Effector memory CD8-positive, alpha-beta T cell (primary cell): ENCODE measurements around the gene ARID1B.

Experiments used
- ATAC-seq: fragments of 150-1000 bp; cut with Tn5 transposase; replicated peaks from 2 replicates; pipeline ENCODE4 v1.10.0; 2021; ENCODE audit warnings: mild to moderate bottlenecking, moderate library complexity
- DNase-seq, 3 experiments: peaks; one replicate each; pipeline ENCODE4 v3.0.0; 2021
- H3K27ac Mint-ChIP-seq, 2 donors: one replicate each; pipeline ENCODE4 v1.8.0; 2022; ENCODE audit warnings: mild to moderate bottlenecking in 2 of 2, mixed read lengths in 2 of 2, moderate library complexity in 2 of 2
- H3K27me3 Mint-ChIP-seq, 2 donors: one replicate each; pipeline ENCODE4 v1.8.0; 2022; ENCODE audit warnings: mixed read lengths in 2 of 2
- H3K36me3 Mint-ChIP-seq: one replicate; pipeline ENCODE4 v1.8.0; 2022; ENCODE audit warnings: mild to moderate bottlenecking, moderate library complexity, mixed read lengths; ENCODE audit not compliant: insufficient read depth
- H3K4me1 Mint-ChIP-seq, 2 donors: one replicate each; pipeline ENCODE4 v1.8.0; 2022; ENCODE audit warnings: low read depth in 2 of 2, mixed read lengths in 2 of 2
- H3K4me3 Mint-ChIP-seq, 2 donors: one replicate each; pipeline ENCODE4 v1.8.0; 2022; ENCODE audit warnings: mild to moderate bottlenecking in 2 of 2, mixed read lengths in 2 of 2, moderate library complexity in 2 of 2
- H3K9me3 Mint-ChIP-seq, 2 donors: one replicate each; pipeline ENCODE4 v1.8.0; 2022; ENCODE audit warnings: mixed read lengths in 2 of 2

The ARID1B gene

DNA sequence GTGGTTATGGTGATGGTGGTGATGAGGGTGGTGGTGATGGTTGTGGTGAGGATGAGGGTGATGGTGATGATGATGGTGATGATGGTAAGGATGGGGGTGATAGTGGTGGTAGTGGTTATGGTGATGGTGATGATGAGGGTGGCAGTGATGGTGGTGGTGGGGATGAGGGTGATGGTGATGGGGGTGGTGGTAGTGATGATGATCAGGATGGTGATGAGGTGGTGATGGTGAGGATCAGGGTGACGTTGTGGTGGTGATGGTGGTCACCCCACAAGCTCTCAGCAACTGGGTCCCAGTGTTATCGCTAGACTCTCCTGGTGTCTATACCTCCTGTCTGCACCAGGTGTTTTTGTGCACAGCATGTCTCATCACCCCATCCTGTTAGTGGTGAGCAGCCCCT is 461.2 kb downstream of the ARID1B start:
- Mint-ChIP-seq H3K36me3 (peaks cover 15% of the 10 kb centered on the region), H3K9me3 (peaks cover 3 to 8% of the 10 kb centered on the region in 2 donors), H3K27ac (peak overlapping the region; percentile 9 to 80), H3K4me1 (peaks cover 19 to 23% of the 10 kb centered on the region in 2 donors), H3K27me3 (peaks cover 16 to 48% of the 10 kb centered on the region in 2 donors), H3K4me3 (peak overlapping the region; percentile 0 to 2)
- DNase-seq (peak in 1 of 3 experiments; percentile 14), ATAC-seq (peak; percentile 40)

DNA sequence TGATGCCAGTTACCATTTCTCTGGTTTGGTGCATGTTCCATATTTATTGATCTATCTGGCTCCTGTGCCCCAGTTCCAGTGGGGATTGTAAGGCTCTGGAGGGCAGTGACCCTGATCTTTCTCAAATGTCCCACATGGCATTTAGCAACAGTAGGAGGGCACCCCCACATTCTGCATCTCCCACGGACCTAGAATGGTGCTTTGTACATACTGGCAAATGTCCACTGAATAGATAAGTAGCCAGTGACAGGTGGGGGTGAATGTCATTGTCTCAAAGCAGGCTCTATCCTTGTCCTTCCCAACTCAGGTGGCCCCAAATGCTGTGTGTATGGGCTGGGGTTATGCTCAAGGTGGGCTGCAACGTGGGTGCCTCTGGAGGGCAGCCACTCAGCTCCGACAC is 462.0 kb downstream of the ARID1B start:
- Mint-ChIP-seq H3K4me3 (no peak overlapping the region), H3K4me1 (peaks cover 19 to 23% of the 10 kb centered on the region in 2 donors), H3K27ac (no peak overlapping the region), H3K27me3 (peaks cover 16 to 48% of the 10 kb centered on the region in 2 donors), H3K9me3 (peaks cover 3 to 8% of the 10 kb centered on the region in 2 donors), H3K36me3 (peaks cover 15% of the 10 kb centered on the region)
- ATAC-seq (no peak), DNase-seq (no peak)

DNA sequence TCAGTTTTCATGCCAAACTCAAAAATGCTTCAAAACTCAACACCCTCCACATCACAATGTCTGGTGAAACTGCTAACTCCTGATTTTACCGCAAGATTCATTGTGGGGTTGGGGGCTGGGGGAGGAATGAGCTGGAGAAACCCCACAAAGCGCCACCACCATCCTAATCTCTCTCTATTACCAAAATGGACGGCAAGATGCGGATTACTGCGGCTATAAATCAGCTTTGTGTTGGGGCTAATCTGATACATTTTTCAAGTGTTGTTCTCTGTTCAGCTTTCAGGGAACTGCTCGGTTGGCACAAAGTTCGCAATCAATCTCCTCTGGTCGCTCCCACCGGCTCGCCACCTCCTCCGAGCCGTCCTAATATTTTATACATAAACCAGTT is 462.5 kb downstream of the ARID1B start:
- Mint-ChIP-seq H3K36me3 (peaks cover 15% of the 10 kb centered on the region), H3K4me1 (peaks cover 18 to 23% of the 10 kb centered on the region in 2 donors), H3K27me3 (peaks cover 18 to 48% of the 10 kb centered on the region in 2 donors), H3K27ac (no peak overlapping the region), H3K4me3 (no peak overlapping the region), H3K9me3 (peaks cover 3 to 8% of the 10 kb centered on the region in 2 donors)
- DNase-seq (no peak), ATAC-seq (no peak)

DNA sequence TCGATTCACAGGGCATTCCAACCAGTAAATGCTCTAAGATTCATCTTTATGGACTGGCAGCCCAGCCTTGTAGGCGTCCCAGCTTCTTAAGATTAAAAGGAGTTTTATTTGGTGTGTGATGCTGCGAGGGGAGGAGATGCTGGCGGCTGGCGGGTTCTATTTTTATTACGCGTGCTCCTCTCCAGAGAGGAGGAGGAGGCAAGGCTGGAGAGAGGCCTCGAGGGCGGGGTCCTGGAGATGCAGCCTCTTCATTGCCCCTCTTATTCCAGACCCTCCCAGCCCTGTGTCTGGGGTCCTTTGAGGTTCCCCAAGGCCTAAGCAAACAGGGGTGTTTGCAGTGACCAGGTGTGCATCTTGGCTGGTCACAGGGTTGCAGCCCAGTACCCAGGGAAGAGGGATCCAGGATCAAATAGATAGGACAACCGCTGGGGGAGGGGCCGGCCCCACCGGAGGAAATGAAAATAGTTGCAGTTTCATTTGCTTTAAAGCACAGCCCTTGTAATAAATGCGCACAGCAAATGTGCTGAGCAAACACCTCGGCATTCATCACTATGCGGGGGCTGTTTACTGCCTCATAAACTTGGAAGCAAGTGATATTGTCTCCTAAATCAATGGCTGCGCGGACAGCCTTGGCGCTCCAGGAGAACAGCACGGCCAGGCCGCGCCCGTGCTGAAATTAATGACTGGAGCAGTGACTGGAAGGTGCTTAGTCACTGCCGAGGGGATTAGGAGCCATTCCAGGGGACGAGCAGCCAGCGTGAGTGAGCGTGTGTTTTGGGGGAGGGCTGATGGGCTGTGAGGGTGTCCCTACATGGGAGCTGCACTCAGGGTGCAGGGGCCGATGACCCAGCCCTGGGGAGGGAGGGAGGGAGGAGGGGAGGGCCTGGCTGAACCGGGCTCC is 463.1 kb downstream of the ARID1B start:
- Mint-ChIP-seq H3K36me3 (peaks cover 14% of the 10 kb centered on the region), H3K4me1 (peaks cover 14 to 21% of the 10 kb centered on the region in 2 donors), H3K4me3 (peak overlapping the region in 1 of 2 donors; percentile 13), H3K27ac (no peak overlapping the region), H3K9me3 (peaks cover 3 to 8% of the 10 kb centered on the region in 2 donors), H3K27me3 (peaks cover 21 to 42% of the 10 kb centered on the region in 2 donors)
- no peak for DNase-seq
- ATAC-seq, result no peak

DNA sequence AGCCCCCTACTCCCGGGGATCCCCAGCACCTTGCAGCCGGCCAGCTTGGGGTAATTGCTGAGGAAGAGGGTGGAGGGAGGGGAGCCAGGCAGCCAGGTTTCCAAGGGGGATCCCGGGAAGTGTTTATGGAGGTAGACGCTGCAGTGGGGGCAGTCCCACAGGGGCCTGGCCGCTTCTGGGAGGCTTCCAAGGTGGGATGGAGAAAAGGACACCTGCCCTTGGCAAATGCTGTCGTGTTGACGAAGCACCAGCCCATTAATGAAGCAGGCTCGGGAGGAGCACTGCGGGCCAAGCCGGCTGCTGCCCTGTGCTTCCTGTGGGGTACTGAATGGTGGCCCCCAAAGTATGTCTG is 463.8 kb downstream of the ARID1B start:
- Mint-ChIP-seq H3K9me3 (peaks cover 3 to 8% of the 10 kb centered on the region in 2 donors), H3K4me1 (peaks cover 9 to 16% of the 10 kb centered on the region in 2 donors), H3K4me3 (no peak overlapping the region), H3K36me3 (peaks cover 10% of the 10 kb centered on the region), H3K27me3 (peaks cover 21 to 35% of the 10 kb centered on the region in 2 donors), H3K27ac (no peak overlapping the region)
- no peak for ATAC-seq
- no peak for DNase-seq

DNA sequence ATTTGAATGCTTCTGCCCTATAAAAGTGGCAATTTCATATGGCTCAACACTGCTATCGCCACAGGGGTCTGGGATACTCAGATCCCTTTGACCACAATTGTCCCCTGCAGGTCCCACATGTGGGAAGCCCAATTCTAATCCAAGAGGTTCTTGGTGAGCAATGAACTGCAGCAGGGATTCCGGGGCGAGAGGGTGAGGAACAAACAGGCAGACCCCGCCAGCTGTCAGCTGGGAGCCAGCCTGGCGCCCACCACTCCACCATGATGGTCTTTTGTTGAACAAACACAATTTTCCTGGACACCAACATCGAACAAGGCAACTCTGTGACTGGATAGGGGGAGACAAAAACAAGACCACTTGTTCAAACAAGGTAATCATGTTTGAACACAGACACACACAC is 465.6 kb downstream of the ARID1B start:
- Mint-ChIP-seq H3K4me3 (no peak overlapping the region), H3K9me3 (peaks cover 3 to 8% of the 10 kb centered on the region in 2 donors), H3K27ac (no peak overlapping the region), H3K4me1 (peaks cover 4 to 8% of the 10 kb centered on the region in 2 donors), H3K27me3 (peaks cover 21 to 34% of the 10 kb centered on the region in 2 donors), H3K36me3 (peaks cover 10% of the 10 kb centered on the region)
- DNase-seq (no peak), ATAC-seq (no peak)

DNA sequence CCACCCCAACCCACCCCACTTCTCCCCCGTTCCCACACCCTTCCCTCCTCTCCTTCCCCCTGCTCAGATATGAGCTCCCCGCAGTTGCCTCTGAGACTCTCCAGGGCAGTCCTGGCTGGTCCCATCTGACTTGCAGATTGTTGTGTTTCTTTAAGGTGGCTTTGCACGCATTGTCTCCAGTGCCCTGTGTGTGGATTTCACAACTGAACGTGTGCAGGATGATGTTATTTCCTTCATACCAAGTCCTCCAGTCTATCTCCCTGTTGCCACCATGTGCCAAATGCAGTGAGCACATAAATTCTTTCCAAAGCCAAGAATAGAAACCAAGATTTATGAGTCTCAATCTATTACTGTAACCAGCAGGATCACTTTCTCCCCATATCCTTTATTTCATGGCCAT is 467.0 kb downstream of the ARID1B start:
- Mint-ChIP-seq H3K9me3 (peaks cover 0 to 2% of the 10 kb centered on the region in 2 donors), H3K36me3 (peaks cover 3% of the 10 kb centered on the region), H3K4me1 (peaks cover 0 to 4% of the 10 kb centered on the region in 2 donors), H3K27me3 (peaks cover 21 to 36% of the 10 kb centered on the region in 2 donors), H3K27ac (no peak overlapping the region), H3K4me3 (no peak overlapping the region)
- DNase-seq (no peak), ATAC-seq (no peak)

DNA sequence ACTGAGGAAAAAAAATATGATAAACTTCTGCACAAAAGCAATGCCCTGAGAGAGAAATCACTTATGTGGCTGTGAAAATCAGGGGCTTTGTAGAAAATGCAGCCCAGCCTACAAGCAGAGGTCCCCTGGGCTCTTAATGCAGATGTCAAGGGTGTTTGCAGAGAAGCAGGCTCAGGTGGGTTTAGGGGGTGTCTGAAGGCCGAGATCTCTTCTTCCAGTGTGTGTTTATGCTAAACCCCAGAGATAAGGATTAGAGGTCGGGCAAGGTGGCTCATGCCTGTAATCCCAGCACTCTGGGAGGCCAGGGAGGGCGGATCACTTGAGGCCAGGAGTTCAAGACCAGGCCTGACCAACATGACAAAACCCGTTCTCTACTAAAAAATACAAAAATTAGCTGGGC is 467.6 kb downstream of the ARID1B start:
- no peak overlapping the region for H3K4me3 Mint-ChIP-seq
- DNase-seq, result no peak
- H3K4me1 Mint-ChIP-seq, result peaks cover 0 to 4% of the 10 kb centered on the region in 2 donors
- peaks cover 21 to 42% of the 10 kb centered on the region in 2 donors for H3K27me3 Mint-ChIP-seq
- ATAC-seq, result no peak
- H3K36me3 Mint-ChIP-seq, result no peaks in the 10 kb centered on the region
- H3K9me3 Mint-ChIP-seq, result peaks cover 0 to 2% of the 10 kb centered on the region in 2 donors
- no peak overlapping the region for H3K27ac Mint-ChIP-seq

DNA sequence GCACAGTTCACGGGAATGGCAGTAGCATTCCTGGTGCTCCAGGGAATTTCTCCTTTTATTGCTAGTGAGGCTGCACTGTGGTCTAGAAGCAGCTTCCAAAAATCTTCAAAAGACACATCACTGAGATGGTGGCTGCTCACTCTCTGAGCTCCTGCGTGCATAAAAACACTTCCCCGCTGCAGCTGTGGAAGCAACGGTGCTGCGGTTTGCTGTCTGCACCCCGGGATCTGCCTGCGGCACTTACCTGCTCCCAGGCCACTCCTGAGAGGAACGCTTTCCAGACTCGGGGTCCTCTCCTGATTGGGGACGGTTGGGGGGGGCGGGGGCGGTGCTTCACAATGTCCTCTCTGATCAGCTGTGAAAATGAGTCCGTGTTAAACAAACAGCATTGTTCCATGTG is 468.3 kb downstream of the ARID1B start:
- Mint-ChIP-seq H3K36me3 (no peaks in the 10 kb centered on the region), H3K4me1 (peaks cover 0 to 4% of the 10 kb centered on the region in 2 donors), H3K27me3 (peaks cover 27 to 48% of the 10 kb centered on the region in 2 donors), H3K27ac (no peak overlapping the region), H3K4me3 (no peak overlapping the region), H3K9me3 (peaks cover 0 to 2% of the 10 kb centered on the region in 2 donors)
- DNase-seq (no peak), ATAC-seq (no peak)

DNA sequence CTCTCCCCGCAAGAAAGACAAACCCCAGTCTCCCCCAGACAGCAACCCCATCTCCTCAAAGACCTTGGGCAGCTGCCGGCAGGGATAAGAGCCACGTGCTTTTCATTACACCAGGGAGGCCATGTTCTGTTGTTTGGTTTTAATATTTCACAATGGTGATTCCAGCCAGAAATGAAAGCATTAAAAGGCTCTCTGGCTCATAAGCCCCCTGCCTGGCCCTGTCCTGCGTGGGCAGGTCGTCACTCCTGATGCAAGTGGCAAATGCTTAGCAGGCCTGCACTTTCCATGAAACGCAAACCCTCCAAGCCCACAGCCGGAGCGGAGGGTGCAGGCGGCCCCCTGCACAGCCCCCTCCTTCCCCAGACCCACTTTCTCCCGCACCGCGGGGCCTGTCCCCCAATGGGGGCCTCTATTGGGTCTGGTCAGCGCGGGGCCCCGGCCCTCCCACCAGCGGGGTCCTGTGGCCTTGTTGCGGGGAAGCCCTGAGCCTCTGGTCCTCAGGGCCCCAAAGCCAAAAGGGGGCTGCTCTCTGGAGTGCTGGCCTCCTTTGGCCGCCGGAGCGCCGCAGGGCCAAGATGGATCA is 469.0 kb downstream of the ARID1B start:
- Mint-ChIP-seq H3K4me3 (no peak overlapping the region), H3K4me1 (peaks cover 0 to 4% of the 10 kb centered on the region in 2 donors), H3K27me3 (peaks cover 27 to 55% of the 10 kb centered on the region in 2 donors), H3K36me3 (no peaks in the 10 kb centered on the region), H3K9me3 (peaks cover 0 to 2% of the 10 kb centered on the region in 2 donors), H3K27ac (no peak overlapping the region)
- no peak for ATAC-seq
- DNase-seq, result no peak

DNA sequence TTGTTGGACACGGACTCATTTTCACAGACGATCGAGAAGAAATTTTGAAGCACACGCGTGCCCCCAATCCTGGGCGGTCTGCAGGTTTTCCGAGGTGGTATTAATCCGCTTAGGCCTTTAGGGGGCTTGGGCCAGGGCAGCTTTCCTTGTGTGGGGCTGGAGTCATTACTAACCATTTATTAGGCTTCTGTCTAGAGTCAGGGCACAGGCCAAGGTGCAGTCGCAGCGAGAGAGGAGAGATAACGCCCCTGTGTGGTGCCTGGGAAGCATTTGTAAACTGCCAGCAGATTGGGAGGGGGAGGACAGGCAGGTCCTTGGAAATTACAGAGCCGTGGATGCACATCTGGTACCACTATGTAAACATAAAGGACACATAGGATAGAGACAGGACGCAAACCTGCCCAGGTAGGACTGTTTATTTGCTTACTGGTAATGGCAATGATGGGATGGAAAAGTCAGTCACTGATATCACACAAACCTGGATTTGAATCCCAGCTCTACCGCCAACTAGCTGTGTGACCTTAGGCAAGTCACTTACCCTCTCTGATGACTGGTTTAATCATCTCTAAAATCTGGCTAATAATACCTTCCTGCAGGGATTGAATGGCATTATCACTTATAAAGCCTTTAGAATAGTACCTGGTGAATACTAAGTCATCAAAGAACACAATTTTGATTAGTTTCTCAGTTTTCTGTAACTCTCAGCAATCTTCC is 469.8 kb downstream of the ARID1B start:
- Mint-ChIP-seq H3K9me3 (peaks cover 0 to 2% of the 10 kb centered on the region in 2 donors), H3K36me3 (no peaks in the 10 kb centered on the region)

DNA sequence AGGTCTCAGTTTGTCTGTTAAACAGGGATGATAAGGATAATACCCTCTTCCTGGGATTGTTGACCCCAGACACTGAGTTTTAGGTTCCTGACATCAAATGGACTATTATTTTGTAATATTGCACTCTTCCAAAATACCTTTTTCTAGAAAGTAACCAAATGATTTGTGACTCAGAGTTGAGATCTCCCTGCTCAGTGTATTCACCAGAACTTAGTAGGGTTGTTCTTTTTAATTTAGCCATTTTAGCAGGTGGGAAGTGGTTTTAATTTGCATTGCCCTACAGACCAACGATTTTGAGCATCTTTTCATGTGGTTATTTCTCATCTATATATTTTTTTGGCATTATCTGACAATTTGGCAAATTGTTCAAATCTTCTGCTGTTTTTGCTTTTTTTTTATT is 471.1 kb downstream of the ARID1B start:
- H3K27me3 Mint-ChIP-seq, result peaks cover 34 to 53% of the 10 kb centered on the region in 2 donors
- H3K4me3 Mint-ChIP-seq, result no peak overlapping the region
- H3K9me3 Mint-ChIP-seq, result peaks cover 0 to 2% of the 10 kb centered on the region in 2 donors
- no peak for DNase-seq
- no peak for ATAC-seq
- no peak overlapping the region for H3K27ac Mint-ChIP-seq
- H3K36me3 Mint-ChIP-seq, result no peaks in the 10 kb centered on the region
- H3K4me1 Mint-ChIP-seq, result peaks cover 0 to under 1% of the 10 kb centered on the region in 2 donors

More for the DNA sequence above, 469.8 kb downstream of the ARID1B start:
- Mint-ChIP-seq H3K27me3 (peaks cover 34 to 55% of the 10 kb centered on the region in 2 donors), H3K4me3 (no peak overlapping the region), H3K4me1 (peaks cover 0 to 4% of the 10 kb centered on the region in 2 donors), H3K27ac (no peak overlapping the region)
- DNase-seq (no peak), ATAC-seq (no peak)

DNA sequence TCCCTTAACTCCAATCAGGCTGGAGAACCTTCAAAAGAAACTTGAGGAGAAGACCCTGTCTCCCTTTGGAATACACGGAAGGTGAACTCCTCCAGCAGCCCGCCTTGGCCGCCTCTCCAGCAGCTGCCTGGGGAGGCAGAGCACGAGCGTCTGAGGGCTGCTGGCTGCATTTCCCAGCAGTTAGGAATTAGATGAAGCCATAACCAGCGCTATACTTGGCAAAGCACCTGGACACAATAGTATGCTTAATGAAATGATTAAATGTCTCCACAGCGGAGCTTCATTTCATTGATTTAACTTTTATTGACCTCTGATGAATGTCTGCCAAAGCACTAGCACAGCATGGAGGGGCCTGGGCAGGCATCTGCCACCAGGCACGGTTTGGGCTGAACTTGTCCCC is 472.6 kb downstream of the ARID1B start:
- no peak overlapping the region for H3K4me3 Mint-ChIP-seq
- ATAC-seq (no peak), DNase-seq (no peak)
- H3K9me3 Mint-ChIP-seq, result peaks cover 0 to 2% of the 10 kb centered on the region in 2 donors
- no peaks in the 10 kb centered on the region for H3K36me3 Mint-ChIP-seq
- no peak overlapping the region for H3K27ac Mint-ChIP-seq
- H3K4me1 Mint-ChIP-seq, result peaks cover 7 to 9% of the 10 kb centered on the region in 2 donors
- peaks cover 26 to 52% of the 10 kb centered on the region in 2 donors for H3K27me3 Mint-ChIP-seq
